HG03097 (cell line): Measurements from ENCODE around the gene VWA7.
A peak's percentile ranks its signal among the peaks of the same experiment; 100 is the strongest.
"Not testable (repeated sequence)": the region's sequence is repeated elsewhere in the genome, so short reads cannot be mapped to it uniquely, and the experiment has no call there.

ENCODE experiments used
- ATAC-seq: cut with Tn5 transposase; IDR thresholded peaks from one replicate; pipeline ENCODE4 v1.9.1; 2021; ENCODE audit not compliant: unreplicated experiment, low FRiP score

Gene VWA7

GRCh38 chr6:31805939-31806469, 28.9 kb upstream of the VWA7 start:
- ATAC-seq: peak; percentile 13

- ATAC-seq: not testable (repeated sequence)
These were observed 24.2 kb upstream of the VWA7 start for GRCh38 chr6:31801031-31801927.

GRCh38 chr6:31799781-31800180, 22.7 kb upstream of the VWA7 start:
- no peak for ATAC-seq

GRCh38 chr6:31797588-31797987, 20.5 kb upstream of the VWA7 start:
- ATAC-seq: no peak

GRCh38 chr6:31796993-31797385, 19.9 kb upstream of the VWA7 start:
- ATAC-seq: no peak

GRCh38 chr6:31795616-31796298, 18.6 kb upstream of the VWA7 start, which contains the start of gene VARS1:
VARS1 (minus strand) TSS chr6:31795752; CDS start chr6:31795217, 535 bp downstream.
- ATAC-seq: peak; percentile 61

GRCh38 chr6:31794866-31795615, 17.9 kb upstream of the VWA7 start:
- peak; percentile 13 for ATAC-seq

GRCh38 chr6:31794294-31794865, 17.3 kb upstream of the VWA7 start:
- no peak for ATAC-seq

- ATAC-seq: not testable (repeated sequence)
These were observed 16.8 kb upstream of the VWA7 start for GRCh38 chr6:31793927-31794245.

- no peak for ATAC-seq
These were observed 15.6 kb upstream of the VWA7 start for GRCh38 chr6:31792761-31793171.

- no peak for ATAC-seq
These were observed 14.9 kb upstream of the VWA7 start for GRCh38 chr6:31792090-31792374.

- no peak for ATAC-seq
These were observed 14.4 kb upstream of the VWA7 start for GRCh38 chr6:31791324-31792089.

GRCh38 chr6:31785475-31785874, 8.3 kb upstream of the VWA7 start:
- no peak for ATAC-seq

- ATAC-seq: no peak
These were observed 7.2 kb upstream of the VWA7 start for GRCh38 chr6:31784098-31784925.

- no peak for ATAC-seq
These were observed 5.2 kb upstream of the VWA7 start for GRCh38 chr6:31782126-31782855.

- ATAC-seq: no peak
These were observed 4.4 kb upstream of the VWA7 start for GRCh38 chr6:31781244-31782125.

GRCh38 chr6:31780507-31781243, 3.5 kb upstream of the VWA7 start:
- ATAC-seq: no peak
